CD14-positive monocyte (primary cell): ENCODE measurements around the gene PXDN. TPM values are rescaled to one million over a fixed set of nuclear protein-coding genes. Genes with fewer than 3 reads are reported as not detected.

ENCODE experiments used
- DNase-seq, 3 donors: peaks; one replicate each; pipeline ENCODE4 v3.0.0-alpha.2; 2011 to 2022
- H2AFZ ChIP-seq: 2 replicates; pipeline ENCODE4 v1.6.0; 2012; ENCODE audit warnings: mild to moderate bottlenecking, low read depth, low read length, inconsistent platforms; ENCODE audit not compliant: insufficient read depth, poor library complexity, severe bottlenecking
- H3K27ac ChIP-seq, 2 donors: 1 replicate in 1 of 2; 2 replicates in 1 of 2; pipeline ENCODE4 v1.5.1; 2012 to 2013; ENCODE audit warnings: low read length in 2 of 2, control low read depth in 1 of 2, inconsistent platforms in 1 of 2, low read depth in 1 of 2, mild to moderate bottlenecking in 1 of 2
- H3K27me3 ChIP-seq, 2 donors: one replicate each; pipeline versions ENCODE4 v1.6.0 to v1.6.1; 2011 to 2013; ENCODE audit warnings: low read length in 2 of 2; ENCODE audit not compliant: control insufficient read depth in 2 of 2, insufficient read depth in 2 of 2
- H3K36me3 ChIP-seq, 2 donors: replicated peaks in 1 of 2; 1 replicate in 1 of 2; 2 replicates in 1 of 2; pipeline versions ENCODE4 v1.5.1 to v1.6.1; 2012 to 2013; ENCODE audit warnings: low read length in 2 of 2, control low read depth in 1 of 2, inconsistent platforms in 1 of 2, mild to moderate bottlenecking in 1 of 2; ENCODE audit not compliant: insufficient read depth in 2 of 2, control insufficient read depth in 1 of 2
- H3K4me1 ChIP-seq, 2 donors: 1 replicate in 1 of 2; 2 replicates in 1 of 2; pipeline versions ENCODE4 v1.5.1 to v1.6.1; 2012 to 2013; ENCODE audit warnings: low read length in 2 of 2, control low read depth in 1 of 2, inconsistent platforms in 1 of 2, mild to moderate bottlenecking in 1 of 2, moderate library complexity in 1 of 2; ENCODE audit not compliant: insufficient read depth in 2 of 2, control insufficient read depth in 1 of 2
- H3K4me2 ChIP-seq: replicated peaks from 2 replicates; pipeline ENCODE3; 2012; ENCODE audit warnings: low read length, moderate library complexity, mild to moderate bottlenecking; ENCODE audit not compliant: poor library complexity, severe bottlenecking; ENCODE audit errors: extremely low read depth
- H3K4me3 ChIP-seq, 3 experiments: fragments of 200-600 bp in 1 of 3; sonication (generic) in 1 of 3; replicated peaks in 1 of 3; 1 replicate in 2 of 3; 2 replicates in 1 of 3; pipeline ENCODE4 v1.5.1; 2011 to 2013; ENCODE audit warnings: low read length in 3 of 3, mild to moderate bottlenecking in 3 of 3, control low read depth in 2 of 3, low read depth in 2 of 3, inconsistent platforms in 1 of 3, moderate library complexity in 1 of 3
- H3K79me2 ChIP-seq: 2 replicates; pipeline ENCODE4 v1.6.0; 2012; ENCODE audit warnings: mild to moderate bottlenecking, control low read depth, inconsistent platforms, low read length, moderate library complexity; ENCODE audit not compliant: insufficient read depth
- H3K9ac ChIP-seq: 2 replicates; pipeline ENCODE4 v1.6.0; 2017; ENCODE audit warnings: low read length, mild to moderate bottlenecking; ENCODE audit not compliant: insufficient read depth, poor library complexity, severe bottlenecking
- H3K9me3 ChIP-seq, 2 donors: replicated peaks in 1 of 2; 1 replicate in 1 of 2; 2 replicates in 1 of 2; pipeline versions ENCODE4 v1.5.1 to v1.6.1; 2012 to 2013; ENCODE audit warnings: low read length in 2 of 2, control low read depth in 1 of 2; ENCODE audit not compliant: control insufficient read depth in 1 of 2, insufficient read depth in 1 of 2
- H4K20me1 ChIP-seq: 2 replicates; pipeline ENCODE4 v1.6.0; 2012; ENCODE audit warnings: mild to moderate bottlenecking, low read length, control low read depth, moderate library complexity; ENCODE audit not compliant: insufficient read depth
- H3K27ac Mint-ChIP-seq, 7 donors: one replicate each; pipeline ENCODE4 v1.8.0; 2020; ENCODE audit warnings: mild to moderate bottlenecking in 7 of 7, mixed read lengths in 7 of 7, moderate library complexity in 6 of 7, inconsistent platforms in 2 of 7
- H3K27me3 Mint-ChIP-seq, 3 donors: one replicate each; pipeline ENCODE4 v1.8.0; 2021 to 2022; ENCODE audit warnings: low read depth in 3 of 3, mild to moderate bottlenecking in 3 of 3, mixed read lengths in 3 of 3, moderate library complexity in 3 of 3, inconsistent platforms in 1 of 3
- H3K36me3 Mint-ChIP-seq, 2 donors: one replicate each; pipeline ENCODE4 v1.8.0; 2020; ENCODE audit warnings: mixed read lengths in 2 of 2, inconsistent platforms in 1 of 2, mild to moderate bottlenecking in 1 of 2
- H3K4me1 Mint-ChIP-seq: one replicate; pipeline ENCODE4 v1.8.0; 2020; ENCODE audit warnings: mild to moderate bottlenecking, mixed read lengths
- H3K4me3 Mint-ChIP-seq, 2 donors: one replicate each; pipeline ENCODE4 v1.8.0; 2020; ENCODE audit warnings: mild to moderate bottlenecking in 2 of 2, mixed read lengths in 2 of 2, moderate library complexity in 1 of 2
- H3K9me3 Mint-ChIP-seq, 7 donors: one replicate each; pipeline ENCODE4 v1.8.0; 2020 to 2022; ENCODE audit warnings: mixed read lengths in 7 of 7, mild to moderate bottlenecking in 6 of 7, moderate library complexity in 6 of 7, inconsistent platforms in 2 of 7
- WGBS: methylation state at CpG from one replicate; pipeline ENCODE4 v1.1.5; 2013; ENCODE audit warnings: missing lambda C conversion rate; ENCODE audit not compliant: insufficient coverage; 5-methylcytosine and 5-hydroxymethylcytosine counted together
- intact Hi-C, 2 donors: fragments of 100-400 bp; cut with micrococcal nuclease; formaldehyde crosslinking; loops; one replicate each; pipeline versions ENCODE4 v1.15.0 to v1.15.1; 2023
- polyA plus RNA-seq, 3 donors: library from polyadenylated mRNA; depleted of rRNA in 1 of 3; unstranded in 2 of 3; stranded (reverse) in 1 of 3; fragments of 300-500 nt in 2 of 3; fragments of >200 nt in 1 of 3; fragmentation: Illumina TruSeq in 2 of 3; gene quantifications; 1 replicate in 2 of 3; 2 replicates in 1 of 3; pipeline ENCODE4 v1.2.3, GENCODE V29; 2012 to 2021
- TF ChIP-seq, protein P1 (sequence below): fragments of 200-600 bp; IDR thresholded peaks from one replicate; pipeline ENCODE4 v1.8.0; 2022; ENCODE audit warnings: antibody characterized with exemption, mild to moderate bottlenecking

PXDN gene
- polyA plus RNA-seq, 3 donors, result not detected

DNA sequence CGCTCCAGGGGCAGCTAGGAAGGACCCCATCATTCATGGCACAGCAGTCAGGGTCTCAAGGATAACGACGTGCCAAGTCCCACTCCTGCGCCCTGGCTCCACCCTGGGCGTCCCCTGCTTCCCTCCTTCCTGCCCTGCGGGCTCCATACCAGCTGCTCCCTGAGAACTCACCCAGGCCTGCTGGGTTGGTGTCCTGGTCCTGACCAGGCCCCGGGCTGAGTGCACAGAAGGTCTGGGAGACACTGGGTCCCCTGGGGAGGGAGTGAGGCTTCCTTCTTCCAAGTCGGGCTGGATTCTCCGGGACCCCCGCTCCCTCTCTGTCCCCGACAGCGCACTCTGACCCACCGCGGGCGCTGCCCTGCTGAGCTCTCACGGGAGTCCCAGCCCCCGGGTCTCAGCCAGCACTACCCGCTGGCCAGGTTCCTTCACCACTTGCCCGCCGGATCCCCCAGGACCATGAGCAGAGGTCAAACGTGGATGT is 160.2 kb downstream of the PXDN start:
- no peaks in the 10 kb centered on the region for H3K36me3 Mint-ChIP-seq
- H3K9me3 ChIP-seq, result no peaks in the 10 kb centered on the region
- no peak overlapping the region for H3K4me3 ChIP-seq
- H3K4me1 Mint-ChIP-seq, result no peaks in the 10 kb centered on the region
- H3K79me2 ChIP-seq, result no peaks in the 10 kb centered on the region
- 90% methylated on average over 17 of the region's 21 CpGs for WGBS
- H2AFZ ChIP-seq, result no peak overlapping the region
- intact Hi-C loops, result no loop called here
- no peaks in the 10 kb centered on the region for H4K20me1 ChIP-seq
- H3K4me2 ChIP-seq, result no peak overlapping the region
- H3K4me1 ChIP-seq, result no peaks in the 10 kb centered on the region
- H3K4me3 Mint-ChIP-seq, result no peak overlapping the region
- H3K36me3 ChIP-seq, result no peaks in the 10 kb centered on the region
- TF ChIP-seq, protein P1, sequence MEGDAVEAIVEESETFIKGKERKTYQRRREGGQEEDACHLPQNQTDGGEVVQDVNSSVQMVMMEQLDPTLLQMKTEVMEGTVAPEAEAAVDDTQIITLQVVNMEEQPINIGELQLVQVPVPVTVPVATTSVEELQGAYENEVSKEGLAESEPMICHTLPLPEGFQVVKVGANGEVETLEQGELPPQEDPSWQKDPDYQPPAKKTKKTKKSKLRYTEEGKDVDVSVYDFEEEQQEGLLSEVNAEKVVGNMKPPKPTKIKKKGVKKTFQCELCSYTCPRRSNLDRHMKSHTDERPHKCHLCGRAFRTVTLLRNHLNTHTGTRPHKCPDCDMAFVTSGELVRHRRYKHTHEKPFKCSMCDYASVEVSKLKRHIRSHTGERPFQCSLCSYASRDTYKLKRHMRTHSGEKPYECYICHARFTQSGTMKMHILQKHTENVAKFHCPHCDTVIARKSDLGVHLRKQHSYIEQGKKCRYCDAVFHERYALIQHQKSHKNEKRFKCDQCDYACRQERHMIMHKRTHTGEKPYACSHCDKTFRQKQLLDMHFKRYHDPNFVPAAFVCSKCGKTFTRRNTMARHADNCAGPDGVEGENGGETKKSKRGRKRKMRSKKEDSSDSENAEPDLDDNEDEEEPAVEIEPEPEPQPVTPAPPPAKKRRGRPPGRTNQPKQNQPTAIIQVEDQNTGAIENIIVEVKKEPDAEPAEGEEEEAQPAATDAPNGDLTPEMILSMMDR, result no peak
- H3K27ac Mint-ChIP-seq, result no peak overlapping the region
- no peak for DNase-seq
- no peaks in the 10 kb centered on the region for H3K9me3 Mint-ChIP-seq
- H3K27me3 ChIP-seq, result no peaks in the 10 kb centered on the region
- H3K9ac ChIP-seq, result no peak overlapping the region
- no peak overlapping the region for H3K27ac ChIP-seq
- peaks cover 0 to 9% (median 3%) of the 10 kb centered on the region in 3 donors for H3K27me3 Mint-ChIP-seq

DNA sequence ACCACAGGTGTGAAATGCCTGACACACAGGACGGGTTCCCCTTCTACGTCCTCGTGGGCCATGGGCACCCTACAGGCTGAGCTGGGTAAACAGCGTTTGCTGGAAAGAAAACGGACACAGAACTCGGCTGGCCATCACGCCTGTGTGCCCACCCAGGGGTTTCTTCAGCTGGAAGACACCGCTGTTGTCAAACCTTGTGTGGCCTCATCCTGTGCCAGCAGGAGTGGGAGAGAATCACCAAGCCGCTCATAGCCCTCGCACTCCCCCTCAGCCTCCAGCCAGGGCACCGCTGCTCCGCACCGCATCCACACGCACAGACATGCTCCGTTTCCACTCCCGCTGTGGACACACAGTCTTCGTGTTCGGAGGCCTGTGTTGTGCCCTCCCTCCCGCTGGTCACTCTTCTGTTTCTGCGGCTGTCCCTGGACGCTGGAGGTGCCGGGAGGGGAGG is 161.4 kb downstream of the PXDN start:
- Mint-ChIP-seq H3K4me3 (no peak overlapping the region), H3K4me1 (no peaks in the 10 kb centered on the region), H3K27ac (no peak overlapping the region), H3K9me3 (no peaks in the 10 kb centered on the region), H3K27me3 (peaks cover 0 to 6% (median 2%) of the 10 kb centered on the region in 3 donors), H3K36me3 (no peaks in the 10 kb centered on the region)
- intact Hi-C loops, result no loop called here
- H3K4me1 ChIP-seq, result no peaks in the 10 kb centered on the region
- no peak overlapping the region for H3K4me3 ChIP-seq
- H3K27me3 ChIP-seq, result no peaks in the 10 kb centered on the region
- WGBS, result 85% methylated on average over 21 of the region's 22 CpGs
- no peak for DNase-seq
- no peak overlapping the region for H3K4me2 ChIP-seq
- no peaks in the 10 kb centered on the region for H3K9me3 ChIP-seq
- TF ChIP-seq, protein P1, result no peak
- no peak overlapping the region for H2AFZ ChIP-seq
- no peak overlapping the region for H3K9ac ChIP-seq
- no peaks in the 10 kb centered on the region for H3K36me3 ChIP-seq
- no peaks in the 10 kb centered on the region for H3K79me2 ChIP-seq
- no peak overlapping the region for H3K27ac ChIP-seq
- no peaks in the 10 kb centered on the region for H4K20me1 ChIP-seq
